ENCODE results near the gene HPN. TPM values are rescaled to one million over a fixed set of nuclear protein-coding genes. Genes with fewer than 3 reads are reported as not detected.

Gene HPN
- total and polyA plus RNA-seq, 2 donors (not counting 3 experiments of a cell fraction or from before 2014, with no cell fraction given): 0.10 TPM; not detected in 1

GRCh38 chr19:34994643-34995541 lies 46.6 kb upstream of the HPN start:
- H2AFZ ChIP-seq (ENCODE audit: low read depth, low read length): peak overlapping the region; percentile 70
- H3K27me3 ChIP-seq (ENCODE audit: control insufficient read depth in 2 of 2, insufficient read depth in 2 of 2, low read length in 2 of 2): no peaks in the 10 kb centered on the region
- no TSS peak for BruUV-seq (replicated peaks)
- H3K79me2 ChIP-seq (ENCODE audit: control insufficient read depth, insufficient read depth, low read length): no peaks in the 10 kb centered on the region
- POLR2A ChIA-PET: no interaction called here
- no peaks in the 10 kb centered on the region for H3K9me3 ChIP-seq (replicated peaks; ENCODE audit: control insufficient read depth, insufficient read depth, low read length)
- TF ChIP-seq, protein P1, sequence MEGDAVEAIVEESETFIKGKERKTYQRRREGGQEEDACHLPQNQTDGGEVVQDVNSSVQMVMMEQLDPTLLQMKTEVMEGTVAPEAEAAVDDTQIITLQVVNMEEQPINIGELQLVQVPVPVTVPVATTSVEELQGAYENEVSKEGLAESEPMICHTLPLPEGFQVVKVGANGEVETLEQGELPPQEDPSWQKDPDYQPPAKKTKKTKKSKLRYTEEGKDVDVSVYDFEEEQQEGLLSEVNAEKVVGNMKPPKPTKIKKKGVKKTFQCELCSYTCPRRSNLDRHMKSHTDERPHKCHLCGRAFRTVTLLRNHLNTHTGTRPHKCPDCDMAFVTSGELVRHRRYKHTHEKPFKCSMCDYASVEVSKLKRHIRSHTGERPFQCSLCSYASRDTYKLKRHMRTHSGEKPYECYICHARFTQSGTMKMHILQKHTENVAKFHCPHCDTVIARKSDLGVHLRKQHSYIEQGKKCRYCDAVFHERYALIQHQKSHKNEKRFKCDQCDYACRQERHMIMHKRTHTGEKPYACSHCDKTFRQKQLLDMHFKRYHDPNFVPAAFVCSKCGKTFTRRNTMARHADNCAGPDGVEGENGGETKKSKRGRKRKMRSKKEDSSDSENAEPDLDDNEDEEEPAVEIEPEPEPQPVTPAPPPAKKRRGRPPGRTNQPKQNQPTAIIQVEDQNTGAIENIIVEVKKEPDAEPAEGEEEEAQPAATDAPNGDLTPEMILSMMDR (IDR thresholded peaks at IDR 0.05; ENCODE audit: extremely low read depth in 1 of 2, insufficient read depth in 1 of 2, low read depth in 1 of 2, low read length in 2 of 2): no peak
- no peaks in the 10 kb centered on the region for H3K9me1 ChIP-seq (replicated peaks; ENCODE audit: control insufficient read depth, extremely low read depth, insufficient read depth, low read length)
- peak; percentile 74 for FAIRE-seq
- H3K4me3 ChIP-seq (replicated peaks in 1 of 3; ENCODE audit: insufficient read depth in 1 of 3, low read depth in 1 of 3, low read length in 3 of 3): no peak overlapping the region
- H3K9ac ChIP-seq (replicated peaks; ENCODE audit: extremely low read depth, insufficient read depth, low read length): no peak overlapping the region
- intact Hi-C loops (cut with micrococcal nuclease): loop anchor here (1.0 to 2.0 kb wide), 2 partner anchors 10 to 18 kb away; no protein-coding TSS in a partner anchor
- no peaks in the 10 kb centered on the region for H4K20me1 ChIP-seq (replicated peaks; ENCODE audit: control insufficient read depth, extremely low read depth, insufficient read depth, low read length)
- peak overlapping the region; percentile 47 for H3K27ac ChIP-seq (ENCODE audit: insufficient read depth, low read depth, low read length)
- CTCF ChIA-PET: interaction anchor here (0.9 to 1.1 kb wide), 2 partner anchors 10 to 11 kb away, joined by 6 to 7 read pairs; no protein-coding TSS in a partner anchor
- dilution Hi-C loops (cut with MboI; ENCODE audit: extremely low pct_ligation_motif_present, low sequenced_read_pairs): no loop called here
- no peak overlapping the region for H3K4me2 ChIP-seq (ENCODE audit: insufficient read depth, low read length)
- DNase-seq (ENCODE audit: low read depth, low spot score): peak; percentile 80
- H3K4me1 ChIP-seq (ENCODE audit: control insufficient read depth, extremely low read depth, insufficient read depth, low read length): peaks cover 44% of the 10 kb centered on the region
- no peaks in the 10 kb centered on the region for H3K36me3 ChIP-seq (ENCODE audit: control insufficient read depth in 2 of 2, extremely low read depth in 1 of 2, insufficient read depth in 2 of 2, low read length in 2 of 2)

- no peak for DNase-seq (ENCODE audit: low read depth, low spot score)
- ChIA-PET POLR2A (no interaction called here), CTCF (interaction anchor here (0.9 to 1.1 kb wide), 2 partner anchors 10 to 11 kb away, joined by 6 to 7 read pairs; no protein-coding TSS in a partner anchor)
- H3K79me2 ChIP-seq (ENCODE audit: control insufficient read depth, insufficient read depth, low read length): peaks cover under 1% of the 10 kb centered on the region
- H3K36me3 ChIP-seq (ENCODE audit: control insufficient read depth in 2 of 2, extremely low read depth in 1 of 2, insufficient read depth in 2 of 2, low read length in 2 of 2): no peaks in the 10 kb centered on the region
- no peak overlapping the region for H3K4me3 ChIP-seq (replicated peaks in 1 of 3; ENCODE audit: insufficient read depth in 1 of 3, low read depth in 1 of 3, low read length in 3 of 3)
- no peaks in the 10 kb centered on the region for H3K9me1 ChIP-seq (replicated peaks; ENCODE audit: control insufficient read depth, extremely low read depth, insufficient read depth, low read length)
- intact Hi-C loops (cut with micrococcal nuclease) (loop anchor here (1.0 to 2.0 kb wide), 2 partner anchors 10 to 17 kb away; no protein-coding TSS in a partner anchor), dilution Hi-C loops (cut with MboI; ENCODE audit: extremely low pct_ligation_motif_present, low sequenced_read_pairs) (no loop called here)
- no peak overlapping the region for H3K9ac ChIP-seq (replicated peaks; ENCODE audit: extremely low read depth, insufficient read depth, low read length)
- TF ChIP-seq, protein P1 (IDR thresholded peaks at IDR 0.05; ENCODE audit: extremely low read depth in 1 of 2, insufficient read depth in 1 of 2, low read depth in 1 of 2, low read length in 2 of 2): no peak
- TF ChIP-seq POLR2AphosphoS5 (IDR thresholded peaks at IDR 0.05; ENCODE audit: insufficient read depth, low read depth, low read length): no peak
- H3K4me2 ChIP-seq (ENCODE audit: insufficient read depth, low read length): no peak overlapping the region
- no peaks in the 10 kb centered on the region for H3K27me3 ChIP-seq (ENCODE audit: control insufficient read depth in 2 of 2, insufficient read depth in 2 of 2, low read length in 2 of 2)
- no peaks in the 10 kb centered on the region for H3K9me3 ChIP-seq (replicated peaks; ENCODE audit: control insufficient read depth, insufficient read depth, low read length)
- H4K20me1 ChIP-seq (replicated peaks; ENCODE audit: control insufficient read depth, extremely low read depth, insufficient read depth, low read length): no peaks in the 10 kb centered on the region
- H3K4me1 ChIP-seq (ENCODE audit: control insufficient read depth, extremely low read depth, insufficient read depth, low read length): peaks cover 45% of the 10 kb centered on the region
- no TSS peak for BruUV-seq (replicated peaks)
- no peak for FAIRE-seq
- no peak overlapping the region for H2AFZ ChIP-seq (ENCODE audit: low read depth, low read length)
- no peak overlapping the region for H3K27ac ChIP-seq (ENCODE audit: insufficient read depth, low read depth, low read length)
Observed at GRCh38 chr19:34995551-34995950, 46.0 kb upstream of the HPN start.
